ENCODE results near the gene USP22.
"Not testable (repeated sequence)": the region's sequence is repeated elsewhere in the genome, so short reads cannot be mapped to it uniquely, and the experiment has no call there.

USP22 gene

DNA sequence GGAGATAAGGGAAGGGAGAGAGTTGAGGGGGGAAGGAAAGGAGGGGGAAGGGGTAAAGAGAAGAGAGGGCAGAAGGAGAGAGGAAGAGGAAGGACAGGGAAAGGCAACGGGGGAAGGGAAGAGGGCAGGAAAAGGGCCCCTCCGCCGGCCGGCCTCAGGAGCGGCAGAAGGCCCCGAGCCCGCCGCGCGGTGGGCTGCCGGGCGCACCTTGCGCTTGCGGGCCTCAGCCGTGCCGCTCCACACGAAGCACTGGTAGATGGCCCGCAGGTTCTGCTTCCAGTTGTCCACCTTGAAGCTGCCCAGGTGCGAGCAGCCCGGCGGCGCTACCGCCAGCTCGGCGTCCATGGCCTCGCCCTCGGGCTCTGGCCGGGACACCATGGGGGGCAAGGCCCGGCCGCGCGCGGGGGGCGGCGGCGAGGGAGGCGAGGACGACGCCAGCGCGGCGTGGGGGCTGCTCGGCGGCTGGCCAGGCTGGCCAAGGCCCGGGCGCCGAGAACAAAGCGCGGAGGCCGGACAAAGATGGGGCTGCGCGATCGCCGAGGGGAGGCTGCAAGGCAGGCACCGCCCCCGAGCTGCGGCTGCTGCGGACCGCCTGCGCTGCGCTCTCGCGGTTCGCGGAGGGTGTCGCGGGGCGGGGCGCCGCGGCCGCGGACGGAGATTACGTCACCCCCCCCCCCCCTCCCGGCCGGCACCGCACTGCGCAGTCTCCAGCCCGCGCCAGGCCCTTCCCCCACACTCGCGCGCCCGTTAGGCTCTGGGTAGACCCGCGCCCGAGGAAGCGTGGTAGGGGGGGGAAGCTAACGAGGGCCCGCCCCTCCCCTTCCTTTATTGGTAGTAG is at the start of gene USP22:
TSS of gene USP22 (minus strand) at position 554 of the 838 bp plus-strand sequence. CDS start at position 378, 176 bp downstream.
- DNase-seq (ENCODE audit: low read depth), result peak; percentile 93

DNA sequence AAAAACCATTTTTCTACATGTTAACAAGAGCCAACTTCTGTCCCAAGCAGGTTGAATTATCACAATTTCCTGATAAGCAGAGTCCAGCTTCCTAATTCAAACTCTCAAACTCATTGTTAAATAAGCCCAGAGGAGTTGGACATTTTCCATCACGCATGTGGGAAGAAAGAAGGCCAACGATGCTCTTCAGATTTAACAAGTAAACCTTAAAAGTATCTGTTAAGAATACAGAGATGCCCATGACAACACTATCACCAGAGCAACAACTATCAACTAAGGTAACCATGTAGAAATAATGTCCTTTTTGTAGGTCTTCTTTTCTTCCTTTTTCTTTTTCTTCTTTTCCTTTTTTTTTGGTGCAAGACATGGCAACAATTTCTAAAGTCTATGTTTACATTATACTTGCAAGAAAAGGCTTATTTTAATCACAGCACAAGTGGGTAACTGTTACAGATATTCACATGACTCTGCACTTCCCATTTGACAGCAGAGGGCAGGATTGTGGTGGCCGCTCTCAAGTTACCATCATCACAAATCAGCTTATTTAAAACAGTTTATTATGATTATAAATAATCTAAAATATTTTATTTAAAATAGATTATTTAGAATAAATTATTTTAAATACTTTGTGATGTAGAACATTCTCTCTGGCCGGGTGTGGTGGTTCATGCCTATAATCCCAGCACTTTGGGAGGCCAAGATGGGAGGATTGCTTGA is 48.2 kb upstream of the USP22 start:
- DNase-seq (ENCODE audit: low read depth), result no peak

- DNase-seq (ENCODE audit: low read depth), result no peak
Measured at GRCh38 chr17:21089933-21090901, 47.4 kb upstream of the USP22 start.

DNA sequence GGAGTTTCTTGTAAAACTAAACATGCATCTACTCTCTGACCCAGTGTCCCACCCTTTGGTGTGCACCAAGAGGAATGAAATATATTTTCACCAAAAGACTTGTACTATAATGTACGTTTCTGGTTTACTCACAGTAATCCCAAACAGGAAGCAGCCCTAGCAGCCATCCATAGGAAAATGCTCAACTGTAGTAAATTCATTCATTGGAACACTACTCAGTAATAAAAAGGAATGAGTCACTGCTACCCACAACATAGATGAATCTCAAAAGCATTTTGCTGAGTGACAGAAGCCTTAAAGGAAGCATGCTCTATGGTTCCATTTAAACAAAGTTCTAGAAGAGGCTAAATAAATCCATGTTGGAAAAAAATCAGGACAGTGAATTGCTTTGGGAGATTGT is 46.3 kb upstream of the USP22 start:
- no peak for DNase-seq (ENCODE audit: low read depth)

- no peak for DNase-seq (ENCODE audit: low read depth)
Measured at GRCh38 chr17:21085707-21086106, 42.9 kb upstream of the USP22 start.

- DNase-seq (ENCODE audit: low read depth), result not testable (repeated sequence)
Measured at GRCh38 chr17:21085280-21085679, 42.5 kb upstream of the USP22 start.

GRCh38 chr17:21082001-21082436 is 39.2 kb upstream of the USP22 start:
- DNase-seq (ENCODE audit: low read depth), result no peak

GRCh38 chr17:21079196-21079595 is 36.4 kb upstream of the USP22 start:
- no peak for DNase-seq (ENCODE audit: low read depth)

GRCh38 chr17:21078016-21078780 is 35.4 kb upstream of the USP22 start:
- no peak for DNase-seq (ENCODE audit: low read depth)

DNA sequence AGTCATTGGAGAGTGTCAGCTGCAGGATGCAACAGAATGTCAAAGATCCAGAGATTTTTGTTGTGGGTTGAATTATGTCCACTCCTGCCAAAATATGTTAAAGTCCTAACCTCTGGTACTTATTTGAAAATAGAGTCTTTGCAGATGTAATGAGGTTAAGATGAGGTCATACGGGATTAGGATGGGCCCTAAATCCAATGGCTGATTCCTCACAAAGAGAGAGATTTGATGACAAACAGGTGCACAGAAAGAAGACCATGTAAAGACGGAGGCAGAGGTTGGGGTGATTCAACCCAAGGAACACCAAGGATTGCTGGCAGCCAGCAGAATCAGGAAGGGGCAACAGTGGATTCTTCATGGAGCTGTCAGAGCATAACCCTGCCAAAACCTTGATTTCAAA is 34.5 kb upstream of the USP22 start:
- DNase-seq (ENCODE audit: low read depth), result no peak

DNA sequence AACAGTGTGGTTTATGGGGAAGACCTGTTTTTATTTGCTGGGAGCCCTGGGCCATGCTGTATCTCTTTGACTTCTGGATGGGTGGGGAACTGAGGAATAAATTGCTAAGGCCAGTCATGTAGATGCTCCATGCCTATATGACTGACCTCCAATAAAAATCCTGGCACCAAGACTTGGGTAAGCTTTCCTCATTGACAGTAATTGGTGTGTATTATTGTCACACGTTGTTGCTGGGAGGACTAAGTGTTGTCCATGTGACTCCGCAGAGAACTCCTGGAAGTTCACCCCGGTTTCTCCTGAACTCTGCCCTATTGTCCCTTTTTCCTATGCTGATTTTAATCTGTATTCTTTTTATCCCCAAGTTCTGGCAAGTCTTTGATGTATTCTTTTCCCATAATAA is 33.4 kb upstream of the USP22 start:
- no peak for DNase-seq (ENCODE audit: low read depth)

DNA sequence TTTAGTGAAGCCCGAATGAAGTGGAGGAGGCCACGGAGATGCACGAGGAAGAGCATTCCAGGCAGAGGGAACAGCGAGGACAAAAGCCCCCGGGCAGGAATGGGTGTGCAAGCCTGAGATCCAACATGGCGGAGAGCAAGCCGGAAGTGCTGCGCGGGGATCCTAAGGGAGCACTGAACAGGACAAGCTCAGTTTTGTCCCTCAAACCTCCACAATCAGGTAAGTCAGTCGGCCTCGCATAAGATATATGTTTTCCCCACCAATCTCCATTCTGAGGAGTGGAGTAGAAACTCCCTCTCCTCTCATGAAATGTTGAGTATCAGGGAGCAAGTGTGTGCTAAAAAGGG is 32.9 kb upstream of the USP22 start:
- DNase-seq (ENCODE audit: low read depth), result no peak

- DNase-seq (ENCODE audit: low read depth), result no peak
Measured at GRCh38 chr17:21072745-21073197, 30.0 kb upstream of the USP22 start.

- no peak for DNase-seq (ENCODE audit: low read depth)
Measured at GRCh38 chr17:21066394-21066793, 23.6 kb upstream of the USP22 start.

- no peak for DNase-seq (ENCODE audit: low read depth)
Measured at GRCh38 chr17:21061971-21062526, 19.2 kb upstream of the USP22 start.

DNA sequence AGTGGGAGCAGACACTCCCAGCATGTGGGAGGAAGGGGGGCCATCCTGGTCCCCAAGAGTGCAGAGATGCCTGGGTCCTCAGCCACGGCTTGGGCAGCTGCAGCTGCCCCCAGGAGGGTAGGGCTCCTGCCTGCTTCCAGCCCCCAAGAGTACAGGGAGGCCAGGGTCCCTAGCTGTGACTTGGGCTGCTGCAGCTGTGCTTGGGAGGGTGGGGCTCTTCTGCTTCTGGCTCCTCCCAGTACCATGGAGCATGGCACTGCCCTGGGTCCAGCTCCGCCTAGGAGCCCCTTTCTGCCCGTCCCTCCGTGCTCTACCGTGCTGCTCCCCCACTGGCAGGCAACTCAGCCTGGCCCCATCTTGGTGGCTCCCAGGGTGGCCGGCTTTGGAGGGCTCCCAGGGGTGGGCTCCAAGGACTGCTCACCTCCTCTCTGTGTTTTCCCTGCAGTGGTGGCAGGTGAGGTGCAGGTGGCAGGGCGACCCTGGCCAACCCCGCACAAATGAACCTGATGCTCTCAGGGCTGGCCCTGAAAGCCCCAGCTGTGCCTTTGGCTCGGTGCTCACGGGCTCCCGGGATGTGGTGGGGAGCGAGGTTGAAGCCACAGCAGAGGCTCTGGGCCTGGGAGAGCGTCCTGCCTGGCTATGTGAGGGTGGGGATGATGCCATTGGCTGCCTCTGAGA is 18.5 kb upstream of the USP22 start:
- no peak for DNase-seq (ENCODE audit: low read depth)

GRCh38 chr17:21059761-21060160 is 16.9 kb upstream of the USP22 start:
- no peak for DNase-seq (ENCODE audit: low read depth)

- no peak for DNase-seq (ENCODE audit: low read depth)
Measured at GRCh38 chr17:21058098-21058893, 15.5 kb upstream of the USP22 start.

GRCh38 chr17:21053056-21053455 is 10.2 kb upstream of the USP22 start:
- DNase-seq (ENCODE audit: low read depth), result not testable (repeated sequence)

- DNase-seq (ENCODE audit: low read depth), result no peak
Measured at GRCh38 chr17:21049457-21049856, 6.6 kb upstream of the USP22 start.
